ENCODE measurements around the gene ZNF236.
"Not testable (repeated sequence)": the region's sequence is repeated elsewhere in the genome, so short reads cannot be mapped to it uniquely, and the experiment has no call there.

ZNF236 gene

DNA sequence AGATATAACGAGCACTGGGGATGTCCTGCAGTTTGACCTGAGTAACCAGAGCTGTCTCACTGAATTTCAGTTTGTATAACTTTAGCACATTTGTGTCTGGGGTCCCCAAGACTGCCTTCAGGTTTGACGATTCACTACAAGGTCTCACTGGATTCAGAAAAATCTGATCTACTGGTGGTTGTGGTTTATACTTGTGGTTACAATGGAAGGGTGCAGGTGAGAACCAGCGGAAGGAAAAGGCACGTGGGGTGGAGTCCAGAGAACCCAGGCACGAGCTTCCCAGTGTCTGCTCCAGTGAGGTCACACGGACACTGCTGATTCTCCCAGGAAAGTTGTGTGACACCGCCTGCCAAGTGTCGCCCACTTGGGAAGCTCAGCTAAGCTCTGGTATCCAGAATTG, 126.0 kb downstream of the ZNF236 start:
- no peak for DNase-seq (ENCODE audit: low read depth in 2 of 2)

DNA sequence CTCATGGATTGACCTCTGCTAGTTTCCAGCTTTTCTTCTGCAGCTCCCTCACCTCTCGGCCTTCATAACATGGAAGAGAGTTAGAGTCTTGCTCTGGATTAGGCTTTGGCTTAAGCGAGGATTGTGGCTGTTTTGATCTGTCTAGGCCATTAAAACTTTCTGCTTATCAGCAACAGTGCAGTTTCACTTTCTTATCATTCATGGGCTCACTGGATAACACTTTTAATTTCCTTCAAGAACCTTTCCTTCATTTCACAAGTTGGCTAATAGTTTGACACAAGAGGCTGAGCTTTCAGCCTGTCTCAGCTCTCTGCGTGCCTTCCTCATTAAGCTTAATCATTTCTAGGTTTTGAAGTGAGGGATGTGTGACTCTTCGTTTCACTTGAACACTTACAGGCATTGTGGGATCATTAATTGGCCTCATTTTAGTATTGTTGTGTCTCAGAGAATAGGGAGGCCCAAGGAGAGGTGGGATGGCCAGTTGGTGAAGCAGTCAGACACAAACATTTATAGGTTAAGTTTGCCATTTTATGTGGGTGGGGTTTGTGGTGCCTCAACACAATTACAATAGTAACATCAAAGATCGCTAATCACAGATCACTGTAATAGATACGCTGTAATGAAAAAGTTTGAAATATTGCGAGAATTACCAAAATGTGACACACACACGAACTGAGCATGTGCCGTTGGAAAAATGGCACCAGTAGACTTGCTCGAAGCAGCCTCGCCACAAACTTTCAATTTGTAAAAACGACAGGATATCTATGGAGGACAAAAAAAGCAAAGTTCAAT, 129.3 kb downstream of the ZNF236 start:
- no peak for DNase-seq (ENCODE audit: low read depth in 2 of 2)

DNA sequence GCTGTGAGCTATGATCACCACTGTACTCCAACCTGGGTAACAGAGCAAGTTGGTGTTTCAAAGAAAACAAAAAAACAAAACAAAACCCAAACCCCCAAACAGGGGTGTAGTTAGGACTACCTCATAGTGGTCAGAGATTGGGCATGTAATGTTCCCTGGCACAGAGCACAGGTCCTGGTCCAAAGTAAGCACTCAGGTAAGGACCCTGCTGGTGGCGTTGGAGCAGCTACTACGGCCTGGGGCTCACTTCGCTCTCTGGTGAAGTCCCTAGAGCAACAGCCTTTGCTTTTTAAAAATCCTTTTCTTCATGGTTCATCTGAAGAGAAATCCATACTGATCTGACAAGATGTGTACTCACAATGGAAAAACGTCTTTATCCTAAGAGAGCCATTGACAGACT, 130.4 kb downstream of the ZNF236 start:
- no peak for DNase-seq (ENCODE audit: low read depth in 2 of 2)

DNA sequence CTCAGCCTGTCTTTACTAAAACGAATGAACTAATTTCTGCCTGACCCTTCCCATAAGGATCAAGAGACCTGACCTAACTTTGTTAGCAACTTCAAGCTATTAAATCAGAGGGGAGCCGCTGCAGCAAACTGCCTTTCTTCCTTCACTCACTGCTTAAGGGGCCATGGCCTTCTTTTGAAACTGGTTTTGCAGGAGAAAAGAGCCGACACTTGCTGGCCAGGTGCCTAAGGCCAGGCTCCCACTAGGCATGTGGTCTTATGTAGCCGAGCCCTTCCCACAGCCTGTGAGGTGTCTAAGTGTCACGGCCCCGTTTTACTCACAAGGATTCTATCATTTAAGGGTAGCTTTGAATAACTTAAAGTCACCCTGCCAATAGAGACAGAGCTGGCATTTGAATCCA, 130.8 kb downstream of the ZNF236 start:
- DNase-seq (ENCODE audit: low read depth in 2 of 2) = no peak

DNA sequence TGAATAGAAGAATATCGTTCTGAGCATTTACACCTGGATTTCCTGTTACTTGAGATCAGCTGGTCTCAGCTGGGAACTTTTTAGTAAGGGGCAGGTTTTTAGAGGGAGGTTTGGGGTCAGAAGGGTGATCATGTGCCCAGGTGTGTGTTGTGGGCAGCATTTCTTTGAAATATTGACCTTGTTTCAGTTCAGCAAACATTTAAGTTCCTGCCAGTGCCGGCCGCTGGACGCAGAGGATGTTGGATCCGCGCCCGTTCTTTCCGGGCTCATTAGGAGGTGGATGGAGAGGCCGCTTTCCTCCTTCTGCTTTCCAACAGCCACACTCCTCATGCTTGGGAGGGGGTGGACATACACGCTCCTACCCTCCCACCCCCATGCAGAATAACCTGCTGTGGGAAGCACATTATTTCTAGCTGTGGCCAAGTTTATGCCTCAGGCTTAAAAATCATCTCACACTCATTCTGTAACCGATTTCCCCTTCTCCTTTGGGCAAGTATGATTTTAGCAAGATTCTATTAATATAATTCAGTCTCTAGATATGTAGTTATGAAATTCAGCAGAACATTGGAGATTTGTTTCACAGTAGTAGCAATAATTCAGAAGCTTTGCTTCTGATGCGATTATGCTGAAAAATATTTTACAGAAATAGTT, 131.4 kb downstream of the ZNF236 start:
- DNase-seq (ENCODE audit: low read depth in 2 of 2) = no peak

GRCh38 chr18:76955524-76956170, 133.3 kb downstream of the ZNF236 start:
- no peak for DNase-seq (ENCODE audit: low read depth in 2 of 2)

DNA sequence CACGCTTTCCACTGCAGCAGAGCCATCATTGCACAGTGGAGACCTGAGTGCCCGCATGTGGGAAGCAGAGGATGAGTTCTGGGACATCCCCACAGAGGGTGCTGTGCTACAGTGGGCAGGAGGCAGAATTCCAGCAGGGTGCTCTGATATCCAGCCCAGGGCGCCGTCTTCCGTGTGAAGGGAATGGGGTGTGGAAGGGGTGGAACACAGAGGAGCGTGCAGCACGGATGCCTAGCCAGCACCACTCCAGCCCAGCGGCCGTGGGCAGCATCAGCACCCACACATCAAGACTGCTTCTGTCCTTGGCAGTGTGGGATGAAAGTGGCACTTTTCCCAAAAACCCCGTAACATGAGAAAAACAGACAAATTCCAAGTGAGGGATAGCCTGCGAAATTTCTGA, 134.3 kb downstream of the ZNF236 start:
- no peak for DNase-seq (ENCODE audit: low read depth in 2 of 2)

- no peak for DNase-seq (ENCODE audit: low read depth in 2 of 2)
These were observed 135.3 kb downstream of the ZNF236 start for GRCh38 chr18:76957384-76958355.

GRCh38 chr18:76958692-76959341, 136.5 kb downstream of the ZNF236 start:
- DNase-seq (ENCODE audit: low read depth in 2 of 2) = no peak

- DNase-seq (ENCODE audit: low read depth in 2 of 2) = no peak
These were observed 137.2 kb downstream of the ZNF236 start for GRCh38 chr18:76959605-76960004.

- DNase-seq (ENCODE audit: low read depth in 2 of 2) = no peak
These were observed 138.2 kb downstream of the ZNF236 start for GRCh38 chr18:76960528-76961035.

DNA sequence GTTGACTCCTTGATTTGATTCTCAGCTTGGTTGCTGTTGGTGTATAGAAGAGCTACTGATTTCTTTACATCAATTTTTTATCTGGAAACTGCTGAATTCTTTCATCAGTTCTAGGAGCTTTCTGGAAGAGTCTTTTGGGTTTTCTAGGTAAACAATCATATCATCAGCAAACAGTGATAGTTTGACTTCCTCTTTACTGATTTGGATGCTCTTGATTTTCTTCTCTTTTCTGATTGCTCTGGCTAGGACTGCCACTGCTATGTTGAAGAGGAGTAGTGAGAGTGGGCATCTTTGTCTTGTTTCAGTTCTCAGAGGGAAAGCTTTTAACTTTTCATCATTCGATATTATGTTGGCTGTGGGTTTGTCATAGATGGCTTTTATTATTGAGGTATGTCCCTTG, 140.5 kb downstream of the ZNF236 start:
- DNase-seq (ENCODE audit: low read depth in 2 of 2) = no peak

DNA sequence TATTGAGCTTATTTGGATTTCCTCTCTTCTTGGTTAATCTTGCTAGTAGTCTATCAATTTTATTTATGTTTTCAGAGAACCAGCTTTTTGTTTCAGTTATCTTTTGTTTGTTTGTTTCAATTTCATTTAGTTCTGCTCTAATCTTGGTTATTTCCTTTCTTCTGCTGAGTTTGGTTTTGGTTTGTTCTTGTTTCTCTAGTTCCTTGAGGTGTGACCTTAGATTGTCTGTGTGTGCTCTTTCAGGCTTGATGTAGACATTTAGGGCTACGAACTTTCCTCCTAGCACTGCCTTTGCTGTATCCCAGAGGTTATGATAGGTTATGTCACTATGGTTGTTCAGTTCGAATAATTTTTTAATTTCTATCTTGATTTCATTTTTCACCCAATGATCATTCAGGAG, 141.6 kb downstream of the ZNF236 start:
- no peak for DNase-seq (ENCODE audit: low read depth in 2 of 2)

DNA sequence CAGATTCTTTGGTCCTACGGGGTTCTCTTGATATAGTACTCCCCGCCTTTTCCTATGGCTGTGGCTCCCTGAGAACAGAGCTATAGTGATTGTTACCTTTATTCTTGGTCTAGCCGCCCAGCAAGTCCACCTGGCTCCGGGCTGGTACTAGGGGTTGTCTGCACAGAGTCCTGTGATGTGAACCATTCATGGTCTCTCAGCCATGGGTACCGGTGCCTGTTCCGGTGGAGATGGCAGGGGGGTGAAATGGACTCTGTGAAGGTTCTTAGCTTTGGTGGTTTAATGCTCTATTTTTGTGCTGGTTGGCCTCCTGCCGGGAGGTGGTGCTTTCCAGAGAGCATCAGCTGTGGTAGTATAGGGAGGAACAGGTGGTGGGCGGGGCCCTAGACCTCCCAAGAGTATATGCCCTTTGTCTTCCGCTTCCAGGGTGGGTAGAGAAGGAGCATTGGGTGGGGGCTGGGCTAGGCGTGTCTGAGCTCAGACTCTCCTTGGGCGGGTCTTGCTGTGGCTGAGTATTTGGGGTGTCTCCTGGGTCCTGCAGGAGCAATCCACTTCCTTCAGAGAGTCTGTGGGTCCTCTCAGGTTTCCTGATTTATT, 143.3 kb downstream of the ZNF236 start:
- not testable (repeated sequence) for DNase-seq (ENCODE audit: low read depth in 2 of 2)

DNA sequence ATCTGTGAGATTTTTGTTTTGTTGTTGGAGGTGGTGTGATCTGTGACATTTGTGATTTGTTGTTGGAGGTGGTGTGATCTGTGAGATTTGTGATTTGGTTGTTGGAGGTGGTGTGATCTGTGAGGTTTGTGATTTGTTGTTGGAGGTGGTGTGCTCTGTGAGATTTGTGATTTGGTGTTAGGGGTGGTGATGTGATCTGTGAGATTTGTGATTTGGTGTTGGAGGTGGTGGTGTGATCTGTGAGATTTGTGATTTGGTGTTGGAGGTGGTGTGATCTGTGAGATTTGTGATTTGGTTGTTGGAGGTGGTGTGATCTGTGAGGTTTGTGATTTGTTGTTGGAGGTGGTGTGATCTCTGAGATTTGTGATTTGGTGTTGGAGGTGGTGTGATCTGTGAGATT, 144.9 kb downstream of the ZNF236 start:
- DNase-seq (ENCODE audit: low read depth in 2 of 2) = not testable (repeated sequence)

DNA sequence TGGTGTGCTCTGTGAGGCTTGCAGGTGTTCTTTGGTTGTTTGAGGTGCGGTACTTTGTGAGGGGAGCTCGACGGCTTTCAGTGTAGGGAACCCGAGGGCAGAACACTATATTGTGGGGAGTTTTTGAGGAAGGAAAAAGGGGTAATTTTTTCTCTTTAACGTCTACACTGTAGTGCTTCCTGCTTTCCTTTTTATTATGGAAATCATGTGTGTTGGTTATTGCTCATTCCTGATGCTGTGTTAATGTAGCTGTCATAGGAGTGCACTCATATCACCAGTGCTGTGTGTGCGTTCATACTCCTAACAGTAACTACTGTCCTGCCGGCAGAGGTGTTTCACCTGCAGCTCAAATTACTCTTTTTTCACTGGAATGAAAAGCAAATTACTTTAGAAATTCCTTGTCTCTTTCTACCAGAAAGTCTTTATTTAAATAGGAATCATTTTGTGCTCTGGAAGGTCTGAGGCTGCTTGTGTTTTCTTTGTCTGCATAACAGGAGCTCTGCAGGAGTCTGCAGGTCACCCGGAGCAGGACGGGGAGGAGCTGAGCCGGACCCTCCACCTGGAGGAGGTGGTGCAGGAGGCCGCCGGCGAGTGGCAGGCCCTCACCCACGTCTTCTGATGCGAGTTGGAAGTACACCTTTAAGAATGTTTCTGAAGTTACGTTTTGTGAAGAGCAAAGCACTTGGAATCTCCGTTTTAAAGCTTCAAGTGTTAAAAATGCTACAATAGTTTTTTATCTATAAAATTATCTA, 145.5 kb downstream of the ZNF236 start:
- DNase-seq (ENCODE audit: low read depth in 2 of 2) = no peak

DNA sequence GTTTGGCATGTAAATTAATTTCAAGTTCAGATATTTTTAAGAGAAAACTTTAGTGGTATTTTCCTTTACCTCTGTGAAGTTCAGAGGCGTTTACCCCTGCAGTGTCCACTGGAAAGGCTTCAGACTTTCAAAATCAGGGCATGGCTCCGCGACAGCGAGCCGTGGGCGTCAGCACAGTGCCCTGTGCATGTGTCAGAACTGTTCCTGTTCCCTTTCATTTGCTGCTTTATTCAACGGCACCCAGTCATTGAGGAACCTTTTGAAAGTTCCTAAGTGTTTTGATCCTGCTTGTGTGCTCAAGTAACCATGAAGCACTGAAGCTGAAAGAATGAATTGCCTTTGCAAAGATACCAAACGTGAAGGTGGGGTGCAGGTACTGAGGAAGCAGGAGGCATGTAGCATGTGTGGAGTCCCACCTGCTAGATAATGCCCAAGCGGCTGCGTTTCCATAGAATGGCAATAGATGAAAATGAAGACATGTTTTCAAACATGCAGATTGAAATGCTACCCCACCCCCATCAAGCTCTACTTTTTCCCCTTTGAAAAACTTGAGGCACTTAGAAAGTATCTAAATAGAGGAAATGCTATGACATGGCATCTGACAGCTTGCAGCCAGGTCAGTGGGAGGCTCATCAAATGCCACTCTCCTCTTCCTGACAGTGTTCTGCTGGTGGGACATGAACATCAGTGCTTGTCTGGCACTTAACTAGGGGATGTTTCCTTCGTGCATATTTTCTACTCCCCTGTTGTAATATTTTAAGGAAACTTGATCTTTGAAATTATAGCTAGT, 148.6 kb downstream of the ZNF236 start:
- DNase-seq (ENCODE audit: low read depth in 2 of 2) = no peak

DNA sequence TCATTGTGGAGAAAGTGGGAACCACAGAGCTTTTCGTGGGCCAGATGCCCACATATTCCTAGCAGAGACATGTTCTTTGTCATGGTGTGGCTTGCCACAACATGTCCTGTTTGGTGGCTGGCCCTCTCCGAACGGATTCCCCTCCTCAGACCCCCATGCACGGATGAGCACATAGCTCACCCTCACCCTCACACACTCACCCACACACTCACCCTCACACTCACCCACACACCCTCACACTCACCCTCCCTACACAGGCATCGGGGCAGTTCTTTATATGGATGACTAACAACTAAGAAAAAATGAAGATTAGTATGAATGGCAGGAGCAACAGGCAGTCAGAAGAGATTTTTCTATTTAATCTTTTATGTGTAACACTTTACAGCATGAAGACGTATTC, 149.9 kb downstream of the ZNF236 start:
- DNase-seq (ENCODE audit: low read depth in 2 of 2) = no peak
